ENCODE results near the gene PDC.

DNA sequence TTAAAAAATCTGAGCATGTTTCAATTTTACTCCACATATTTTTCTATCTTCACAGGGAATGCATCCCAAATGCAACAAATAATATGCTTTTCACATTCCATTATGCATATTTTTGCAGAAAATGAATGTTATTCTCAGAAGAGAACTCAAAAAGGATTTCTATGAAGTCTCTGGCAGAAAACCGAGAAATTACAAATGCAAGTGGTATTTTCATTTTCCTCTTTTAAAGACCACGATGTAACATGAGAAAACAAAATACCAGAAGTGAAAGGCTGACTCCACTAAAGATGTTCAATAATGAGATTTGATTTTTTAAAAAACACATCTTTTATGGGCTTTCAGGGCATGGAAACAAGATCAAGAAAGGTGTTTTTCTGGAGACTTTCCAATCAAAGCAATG is 5.0 kb upstream of the PDC start:
- TF ChIP-seq, protein P1, sequence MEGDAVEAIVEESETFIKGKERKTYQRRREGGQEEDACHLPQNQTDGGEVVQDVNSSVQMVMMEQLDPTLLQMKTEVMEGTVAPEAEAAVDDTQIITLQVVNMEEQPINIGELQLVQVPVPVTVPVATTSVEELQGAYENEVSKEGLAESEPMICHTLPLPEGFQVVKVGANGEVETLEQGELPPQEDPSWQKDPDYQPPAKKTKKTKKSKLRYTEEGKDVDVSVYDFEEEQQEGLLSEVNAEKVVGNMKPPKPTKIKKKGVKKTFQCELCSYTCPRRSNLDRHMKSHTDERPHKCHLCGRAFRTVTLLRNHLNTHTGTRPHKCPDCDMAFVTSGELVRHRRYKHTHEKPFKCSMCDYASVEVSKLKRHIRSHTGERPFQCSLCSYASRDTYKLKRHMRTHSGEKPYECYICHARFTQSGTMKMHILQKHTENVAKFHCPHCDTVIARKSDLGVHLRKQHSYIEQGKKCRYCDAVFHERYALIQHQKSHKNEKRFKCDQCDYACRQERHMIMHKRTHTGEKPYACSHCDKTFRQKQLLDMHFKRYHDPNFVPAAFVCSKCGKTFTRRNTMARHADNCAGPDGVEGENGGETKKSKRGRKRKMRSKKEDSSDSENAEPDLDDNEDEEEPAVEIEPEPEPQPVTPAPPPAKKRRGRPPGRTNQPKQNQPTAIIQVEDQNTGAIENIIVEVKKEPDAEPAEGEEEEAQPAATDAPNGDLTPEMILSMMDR (conservative IDR thresholded peaks at IDR 0.05), result no peak
- TF ChIP-seq ZFX (IDR thresholded peaks at IDR 0.05), result no peak
